HG02938 (cell line): ENCODE measurements around the gene IRF2BPL.
A peak's percentile ranks its signal among the peaks of the same experiment; 100 is the strongest.
"Not testable (repeated sequence)": the region's sequence is repeated elsewhere in the genome, so short reads cannot be mapped to it uniquely, and the experiment has no call there.

Source experiments
- ATAC-seq: cut with Tn5 transposase; IDR thresholded peaks from one replicate; pipeline ENCODE4 v1.9.1; 2021; ENCODE audit warnings: mild to moderate bottlenecking, moderate library complexity; ENCODE audit not compliant: unreplicated experiment

The IRF2BPL gene

DNA sequence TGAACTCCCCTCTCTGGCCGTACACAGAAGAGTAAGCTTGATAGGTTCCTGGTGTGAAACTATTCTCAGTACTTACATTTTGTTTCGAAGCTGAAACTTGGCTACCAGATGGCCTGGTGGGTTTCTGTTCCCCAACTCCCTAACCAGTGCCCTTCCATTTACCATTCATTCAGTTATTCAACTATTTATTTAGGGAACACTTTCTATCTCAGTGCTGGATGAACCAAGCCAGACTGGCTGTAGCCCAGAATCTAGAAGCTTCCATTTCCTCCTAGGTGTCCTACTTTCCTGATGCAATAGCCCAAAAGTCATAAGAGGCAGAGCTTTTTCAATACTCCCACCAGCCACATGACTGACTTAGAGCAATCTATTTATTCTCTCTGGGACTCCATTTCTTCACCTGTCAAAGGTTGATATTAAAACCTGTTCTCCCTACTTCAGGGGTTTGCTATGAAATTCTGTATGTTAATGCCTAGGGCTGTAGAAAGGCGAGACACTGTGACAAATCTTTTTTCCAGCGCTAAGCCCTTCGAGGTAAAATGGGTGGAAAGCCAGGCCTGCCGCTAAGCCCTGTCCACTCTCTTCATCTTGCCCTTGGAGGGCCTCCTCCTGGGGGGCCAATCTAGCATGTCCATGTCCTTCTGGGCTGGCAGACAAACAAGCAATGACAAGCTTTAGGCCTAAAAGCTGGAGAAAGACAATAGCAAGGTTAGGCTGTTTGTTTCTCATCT, 8.1 kb upstream of the IRF2BPL start:
- no peak for ATAC-seq

DNA sequence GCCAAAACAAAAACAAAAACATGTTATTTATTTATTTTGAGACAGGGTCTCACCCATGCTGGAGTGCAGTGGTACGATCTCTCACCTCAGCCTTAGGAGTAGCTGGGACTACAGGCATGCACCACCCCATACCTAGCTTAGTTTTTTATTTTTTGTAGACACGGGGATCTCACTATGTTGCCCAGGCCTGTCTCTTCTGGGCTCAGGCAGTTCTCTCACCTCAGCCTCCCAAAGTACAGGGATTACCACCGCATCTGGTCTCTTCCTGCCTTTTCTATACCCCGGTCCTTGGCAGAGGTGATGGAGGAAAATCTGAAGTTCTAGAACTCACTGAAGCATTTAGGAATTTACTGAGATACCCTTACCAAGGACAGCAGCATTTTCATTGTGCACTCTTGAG, 6.8 kb upstream of the IRF2BPL start:
- no peak for ATAC-seq

DNA sequence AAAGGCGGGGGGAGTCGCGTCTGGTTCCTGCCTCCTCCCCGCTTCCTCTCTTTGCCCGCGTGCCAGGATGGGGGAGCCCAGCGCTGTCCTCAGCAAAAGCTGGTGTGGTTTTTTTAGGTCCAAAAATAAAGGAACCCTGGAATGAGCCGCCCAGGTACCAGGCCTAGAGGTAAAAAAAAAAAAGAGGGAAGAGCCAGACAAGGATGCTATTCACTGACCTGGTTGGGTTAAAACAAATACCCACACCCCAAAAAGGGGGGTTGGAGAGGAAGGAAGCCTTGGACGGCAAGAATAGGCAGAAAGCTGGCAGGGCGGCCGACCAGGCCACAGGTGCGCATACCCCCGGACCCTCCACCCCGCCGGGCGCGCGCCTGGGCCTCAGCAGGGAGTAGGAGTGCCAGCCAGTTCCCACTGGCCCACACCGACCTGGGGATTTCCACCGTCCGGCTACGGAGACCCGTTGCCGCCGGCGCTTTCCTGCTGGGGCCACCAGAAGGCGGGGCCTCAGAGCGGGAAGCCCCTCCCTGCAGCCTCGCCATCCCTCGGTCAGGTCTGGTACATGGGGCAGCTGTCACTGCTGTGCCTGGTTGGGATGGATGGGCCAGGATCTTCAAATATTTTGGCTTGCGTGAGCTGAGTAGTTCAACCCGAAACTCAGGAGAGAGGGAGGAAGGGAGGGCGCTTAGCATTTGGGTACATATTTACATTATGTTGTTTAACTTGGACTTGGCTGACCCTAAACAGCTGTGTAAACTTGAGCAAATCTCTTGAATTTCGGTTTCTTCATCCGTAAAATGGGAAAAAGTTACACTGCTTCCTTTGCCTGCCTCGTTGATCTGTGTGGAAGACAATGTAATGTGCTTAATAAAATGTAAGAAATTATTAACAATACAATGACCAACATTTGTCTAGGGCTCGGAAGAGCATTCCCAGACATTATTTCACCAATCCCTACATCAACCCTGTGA, 5.4 kb upstream of the IRF2BPL start:
- ATAC-seq = peak; percentile 70

DNA sequence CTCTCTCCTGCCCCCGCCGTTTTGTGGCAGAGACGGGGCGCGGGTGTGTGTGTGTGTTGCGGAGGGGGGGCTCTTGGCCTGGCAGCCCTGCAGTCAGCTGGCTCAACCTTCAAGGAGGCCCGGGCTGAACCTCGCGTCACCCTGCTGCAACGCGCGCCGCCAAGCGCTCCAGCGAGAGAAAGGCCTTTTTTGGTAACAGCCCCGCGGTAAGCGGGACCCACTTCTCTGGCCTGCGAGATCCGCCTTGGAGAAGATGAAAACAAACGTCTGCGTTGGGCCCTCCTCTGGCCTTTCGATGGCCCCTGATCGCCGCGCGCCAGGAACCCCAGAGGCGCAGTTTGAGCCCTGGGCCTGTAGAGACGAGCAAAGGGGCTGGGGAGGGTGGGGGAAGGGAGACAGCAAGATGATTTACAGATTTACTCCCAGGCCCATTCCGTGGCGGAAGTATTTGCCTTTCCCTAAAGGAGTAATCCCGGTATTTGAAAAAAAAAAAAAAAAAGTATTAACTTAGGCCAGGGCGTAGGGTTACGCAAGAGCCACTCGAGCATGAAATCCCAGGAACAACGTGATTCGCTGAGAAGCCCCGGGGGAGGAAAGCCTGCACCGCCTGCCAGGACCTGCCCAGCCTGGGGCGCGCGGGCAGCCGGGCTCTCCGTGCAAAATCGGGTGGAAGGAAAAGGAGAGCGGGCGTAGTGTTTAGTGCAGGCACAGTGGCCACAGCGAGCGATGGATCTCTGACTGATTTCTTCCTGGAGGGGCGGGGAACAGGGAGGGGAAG, 4.5 kb upstream of the IRF2BPL start:
- ATAC-seq = peak; percentile 7

DNA sequence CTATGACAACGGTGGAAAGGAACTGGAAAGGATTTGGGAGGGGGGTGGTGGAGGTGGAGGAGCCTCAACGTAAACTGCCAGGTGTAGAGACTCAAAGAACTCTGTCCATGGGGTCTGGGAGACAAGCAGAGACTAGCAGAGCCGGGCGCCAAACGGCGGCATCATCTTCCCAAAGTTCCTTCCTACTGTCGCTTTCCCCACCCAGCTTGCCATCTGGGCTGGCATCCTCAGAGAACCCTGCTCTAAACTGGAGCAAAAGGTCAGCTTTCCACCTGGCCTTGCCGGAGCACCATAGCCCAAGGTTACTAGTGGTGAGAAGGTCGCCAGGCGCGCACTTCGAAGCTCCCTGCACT, 4.0 kb upstream of the IRF2BPL start:
- no peak for ATAC-seq

DNA sequence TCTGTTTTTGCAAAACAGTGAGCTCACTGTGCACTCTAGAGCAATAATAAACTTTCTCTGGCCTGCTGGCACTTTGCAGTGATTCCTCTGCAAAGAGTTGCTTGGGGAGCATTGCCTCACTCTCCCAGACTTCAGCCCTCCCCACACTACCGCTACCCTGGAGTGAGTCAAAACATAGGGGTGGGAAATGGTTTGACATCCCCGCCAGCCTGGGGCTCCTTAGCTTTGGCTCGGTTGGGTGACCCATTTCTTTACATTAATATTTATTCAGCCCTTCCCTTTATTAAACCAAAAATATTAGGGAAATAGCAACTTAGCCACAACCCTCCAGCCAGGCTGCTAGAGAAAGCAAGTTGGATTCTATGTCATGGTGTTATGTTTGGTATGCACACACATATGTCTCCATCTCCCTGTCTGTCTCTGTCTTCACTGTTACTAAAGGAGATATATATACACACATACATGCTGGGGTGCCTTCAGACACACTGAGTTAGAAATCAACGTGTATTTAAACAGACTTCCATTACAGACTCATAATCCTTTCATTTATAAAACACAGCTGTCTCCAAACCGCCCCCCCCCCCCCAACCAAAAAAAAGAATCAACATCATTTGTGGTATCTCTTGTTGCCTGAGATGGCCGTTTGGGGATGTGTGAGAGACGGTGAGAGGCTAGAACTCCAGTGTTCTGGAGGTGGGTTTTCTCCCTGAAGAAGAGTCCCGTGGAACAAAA, 3.4 kb upstream of the IRF2BPL start:
- ATAC-seq = no peak

DNA sequence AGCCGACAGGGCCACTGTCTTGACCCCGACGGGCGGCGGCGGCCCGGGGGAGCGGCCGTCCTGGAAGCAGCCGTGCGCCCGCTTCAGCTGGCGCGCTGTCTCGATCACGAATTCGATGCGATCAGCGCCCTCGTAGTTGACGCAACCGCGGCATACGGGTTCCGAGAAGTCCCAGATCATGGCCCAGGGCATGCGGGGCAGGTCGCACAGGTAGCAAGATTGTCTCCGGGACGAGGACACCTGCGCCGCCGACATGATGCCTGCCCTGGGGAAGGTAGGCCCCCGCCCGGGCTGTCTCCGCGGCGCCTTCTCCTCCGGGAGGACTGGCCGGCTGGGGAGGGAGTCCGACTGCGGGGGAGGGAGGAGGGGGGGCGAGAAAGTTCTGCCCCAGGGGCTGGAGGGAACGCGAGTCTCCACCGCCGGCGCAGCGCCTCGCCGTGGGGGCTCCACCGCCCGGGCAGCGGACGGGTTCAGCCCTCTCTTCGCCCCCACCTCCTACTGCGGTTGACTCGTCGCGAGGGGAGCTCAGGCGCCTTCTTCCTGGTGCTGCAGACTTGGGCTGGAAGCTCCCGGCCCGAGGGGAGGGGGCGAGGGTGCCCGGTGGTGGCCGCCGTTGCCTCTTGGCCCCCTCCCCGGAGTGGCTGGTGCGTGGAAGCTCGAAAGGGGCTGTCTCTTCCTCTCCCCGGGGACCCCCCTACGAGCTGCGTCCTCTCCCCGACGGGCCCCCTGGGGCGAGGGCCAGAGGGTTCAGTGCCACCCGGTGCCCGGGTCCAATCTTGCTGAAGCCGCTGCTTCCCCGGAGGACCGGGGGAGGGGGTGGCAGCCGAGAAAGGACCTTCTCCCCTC, 747 bp downstream of the IRF2BPL start:
- peak; percentile 35 for ATAC-seq

DNA sequence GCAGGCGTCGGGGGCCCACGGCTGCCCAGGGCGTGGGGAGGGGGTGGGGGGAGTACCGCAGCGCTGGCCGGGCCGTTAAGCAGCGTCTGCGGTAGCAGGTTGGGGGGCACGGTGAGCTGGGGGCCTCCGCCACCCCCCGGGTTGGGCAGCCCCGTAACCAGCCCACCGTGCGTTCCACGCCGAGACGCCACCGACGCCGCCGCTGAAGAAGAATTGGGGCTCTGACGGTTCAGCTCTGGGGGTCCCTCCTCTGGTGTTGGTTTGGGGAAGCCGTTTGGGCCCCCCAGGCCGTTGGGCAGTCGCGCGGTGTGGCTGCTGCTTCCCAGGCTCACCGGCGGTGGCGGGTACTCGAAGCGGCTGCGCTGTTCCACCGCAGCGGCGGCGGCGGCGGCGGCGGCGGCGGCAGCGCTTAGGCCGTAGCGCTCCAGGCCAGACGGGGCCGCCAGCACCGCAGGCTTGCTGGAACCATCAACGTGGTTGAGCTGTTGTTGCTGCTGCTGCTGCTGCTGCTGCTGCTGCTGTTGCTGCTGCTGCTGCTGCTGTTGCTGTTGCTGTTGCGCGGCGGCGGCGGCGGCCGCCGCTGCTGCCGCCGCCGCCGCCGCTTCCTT, 1.5 kb downstream of the IRF2BPL start:
- ATAC-seq = peak; percentile 5

DNA sequence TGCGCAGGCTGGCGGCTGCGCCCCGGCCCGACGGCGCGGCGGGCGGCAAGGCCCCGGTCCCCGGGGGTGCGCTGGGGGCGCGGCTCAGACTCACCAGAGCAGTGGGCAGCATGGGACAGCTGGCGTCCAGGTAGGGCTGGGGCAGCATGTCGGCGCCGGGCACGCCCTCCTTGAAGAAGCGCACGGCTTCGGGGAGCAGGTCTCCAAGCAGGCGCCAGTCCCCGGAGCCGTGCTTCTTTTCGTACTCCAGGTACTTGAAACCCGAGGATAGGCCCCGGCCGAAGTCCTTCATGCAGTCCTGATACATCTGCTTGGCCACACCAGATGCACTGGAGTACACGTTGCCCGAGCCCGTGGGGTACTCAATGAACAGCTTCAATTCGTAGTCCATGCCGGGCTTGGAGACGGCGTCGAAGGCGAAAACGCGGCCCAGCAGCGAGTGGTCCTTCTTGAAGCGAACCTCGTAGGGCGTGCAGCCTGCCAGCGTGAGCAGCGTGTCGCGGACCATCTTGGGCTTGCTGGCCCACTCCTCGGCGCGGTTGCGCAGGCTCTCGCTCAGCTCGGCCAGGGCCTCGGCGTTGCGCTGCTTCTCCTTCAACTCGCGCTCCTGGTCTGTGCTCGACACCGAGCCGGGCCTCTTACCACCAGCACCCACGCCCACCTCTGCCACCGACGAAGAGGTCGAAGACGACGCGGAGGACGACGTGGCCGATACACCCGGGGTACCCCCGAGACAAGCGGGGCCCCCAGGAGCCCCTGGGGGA, 2.2 kb downstream of the IRF2BPL start:
- no peak for ATAC-seq

DNA sequence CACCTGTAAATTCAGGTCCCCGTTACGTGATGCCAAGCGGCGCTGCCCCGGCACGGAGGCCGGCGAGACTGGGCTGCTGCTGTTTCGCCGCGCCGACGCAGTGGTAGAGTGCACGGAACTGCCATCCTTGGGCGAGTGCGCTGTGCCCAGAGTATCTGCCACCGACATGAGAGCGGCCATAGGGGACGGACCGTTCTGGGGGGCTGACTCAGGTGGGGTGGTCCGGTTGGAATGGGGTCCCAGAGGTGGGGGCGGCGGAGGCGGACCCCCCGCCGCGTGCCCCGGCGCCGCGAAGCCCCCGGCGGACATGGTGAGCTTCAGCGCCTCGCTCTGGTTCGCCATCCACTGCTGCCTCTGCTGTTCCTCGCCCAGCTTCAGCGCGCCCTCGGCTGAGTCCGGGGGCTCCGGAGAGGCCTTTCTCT, 2.8 kb downstream of the IRF2BPL start:
- no peak for ATAC-seq

DNA sequence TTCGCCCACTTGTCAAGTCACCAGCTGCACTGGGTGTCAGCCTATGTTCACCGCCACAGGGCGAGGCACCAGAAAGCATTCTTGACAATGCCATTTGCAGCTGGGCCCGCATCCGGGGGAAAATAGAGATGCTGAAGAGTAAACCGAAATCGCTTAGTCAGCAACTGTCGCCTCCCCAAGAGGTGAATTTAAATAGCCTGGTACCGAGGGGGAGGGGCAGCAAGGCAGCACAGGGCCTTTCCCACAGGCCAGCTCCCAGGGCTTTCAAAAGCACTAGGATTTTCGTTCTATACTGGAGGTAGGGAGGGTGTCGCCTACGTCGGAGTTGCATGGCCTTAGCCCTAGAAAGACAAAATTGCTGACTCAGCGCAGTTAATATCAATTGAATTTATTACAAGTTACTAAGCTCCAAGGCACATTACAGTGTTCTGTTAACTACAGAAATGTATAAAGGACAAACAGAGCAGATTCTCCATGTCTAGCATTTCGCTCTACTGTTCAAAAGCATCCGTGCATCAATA, 4.3 kb downstream of the IRF2BPL start:
- ATAC-seq = no peak

DNA sequence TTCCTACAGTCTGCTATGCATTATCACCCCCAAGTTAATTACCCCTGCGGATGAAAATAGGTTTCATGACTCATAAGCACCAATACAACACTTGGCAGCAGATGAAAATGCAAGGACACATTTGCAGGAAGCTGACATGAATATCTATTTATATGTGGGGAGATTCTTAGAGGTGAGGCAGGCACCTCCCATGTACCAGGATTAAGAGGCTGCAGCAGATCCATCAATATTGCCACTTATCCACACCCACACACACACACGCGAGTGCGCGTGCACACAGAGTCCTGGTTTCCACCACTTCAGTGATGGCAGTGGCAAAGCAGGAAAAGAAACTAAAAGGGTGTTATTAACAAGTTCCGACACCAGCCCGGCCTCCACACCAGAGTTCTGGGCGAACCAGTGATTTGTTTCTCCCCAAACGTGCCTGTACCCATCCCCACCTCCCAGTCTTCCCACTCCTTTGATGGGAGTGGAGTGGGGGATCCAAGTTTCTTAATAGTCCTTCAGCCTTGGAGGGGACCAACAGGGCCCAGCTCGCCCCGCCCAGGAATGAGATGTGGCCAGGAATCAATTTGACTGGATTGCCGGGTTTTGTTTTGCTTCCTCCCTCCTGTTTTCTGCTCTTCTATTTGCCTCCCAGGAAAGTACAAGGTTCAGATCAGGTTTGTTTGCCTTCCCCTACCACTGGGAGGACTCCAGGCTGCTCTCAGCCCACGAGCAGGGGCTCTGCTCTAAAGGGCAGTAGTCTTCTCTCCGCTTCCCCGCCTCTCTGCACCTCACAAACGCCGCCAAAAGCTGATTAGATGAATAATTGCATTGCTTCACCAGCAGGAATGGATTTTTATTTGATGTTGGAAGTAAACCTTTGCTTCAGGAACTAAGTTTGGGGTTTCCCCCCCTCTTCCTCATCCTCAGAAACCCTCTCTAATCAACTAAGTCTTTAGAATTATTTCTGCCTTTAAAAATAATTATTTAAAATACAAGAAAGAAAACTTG, 5.2 kb downstream of the IRF2BPL start:
- no peak for ATAC-seq

DNA sequence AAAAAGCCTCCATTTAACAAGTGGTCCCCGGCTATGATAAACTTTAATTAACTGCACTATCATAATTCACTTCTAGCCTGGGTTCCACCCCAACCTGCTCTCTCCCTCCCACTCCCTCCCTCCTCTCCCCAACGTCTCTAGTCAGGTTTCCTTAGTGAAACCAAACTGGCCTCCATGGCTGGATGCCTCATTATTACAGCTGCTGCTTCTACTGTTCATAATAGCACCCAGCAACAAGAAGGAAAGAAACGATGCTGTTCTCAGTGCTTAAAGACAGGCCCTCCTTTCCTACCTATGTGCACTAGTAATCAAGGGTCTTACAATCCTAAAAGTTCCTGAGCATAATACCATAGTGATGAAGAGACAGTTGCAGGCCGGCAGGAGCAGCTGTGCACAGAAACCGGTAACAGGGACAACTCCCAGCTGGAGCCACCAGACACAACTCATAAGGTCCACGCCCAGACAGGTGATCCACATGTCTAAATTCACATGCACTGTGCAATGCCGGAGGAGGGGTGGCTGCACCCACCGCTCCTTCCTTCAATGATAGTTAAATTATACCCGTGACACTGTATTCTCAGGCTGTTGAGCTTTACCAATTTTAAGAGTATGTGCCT, 6.2 kb downstream of the IRF2BPL start:
- ATAC-seq = peak; percentile 58

DNA sequence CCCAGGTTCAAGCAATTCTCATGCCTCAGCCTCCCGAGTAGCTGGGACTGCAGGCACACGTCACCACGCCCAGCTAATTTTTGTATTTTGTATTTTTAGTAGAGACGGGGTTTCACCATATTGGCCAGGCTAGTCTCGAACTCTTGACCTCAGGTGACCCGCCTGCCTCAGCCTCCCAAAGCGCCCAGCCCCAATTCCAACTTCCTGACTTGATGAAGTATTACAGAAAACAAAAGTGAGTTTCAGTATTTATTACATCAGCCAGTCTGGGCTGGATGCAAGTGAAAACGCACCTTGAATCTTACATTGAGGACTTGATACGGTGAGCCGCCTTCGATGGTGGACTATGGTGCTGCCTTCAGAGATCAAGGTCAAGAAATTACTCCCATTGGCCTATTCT, 7.1 kb downstream of the IRF2BPL start:
- ATAC-seq = not testable (repeated sequence)

DNA sequence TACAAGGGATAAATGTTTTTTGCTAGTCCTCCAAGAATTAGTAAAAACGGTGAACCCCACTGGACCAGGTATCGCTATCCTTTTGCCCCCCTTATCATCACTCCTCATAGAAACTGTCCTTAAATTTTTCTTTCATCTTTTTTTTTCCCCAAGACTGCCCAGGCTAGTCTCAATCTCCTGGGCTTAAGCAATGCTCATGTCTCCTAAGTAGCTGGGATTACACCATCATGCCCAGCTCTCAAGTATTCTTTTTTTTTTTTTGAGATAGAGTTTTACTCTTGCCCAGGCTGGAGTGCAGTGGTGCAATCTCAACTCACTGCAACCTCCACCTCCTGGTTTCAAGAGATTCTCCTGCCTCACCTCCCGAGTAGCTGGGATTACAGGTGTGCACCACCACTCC, 9.7 kb downstream of the IRF2BPL start:
- ATAC-seq = no peak

DNA sequence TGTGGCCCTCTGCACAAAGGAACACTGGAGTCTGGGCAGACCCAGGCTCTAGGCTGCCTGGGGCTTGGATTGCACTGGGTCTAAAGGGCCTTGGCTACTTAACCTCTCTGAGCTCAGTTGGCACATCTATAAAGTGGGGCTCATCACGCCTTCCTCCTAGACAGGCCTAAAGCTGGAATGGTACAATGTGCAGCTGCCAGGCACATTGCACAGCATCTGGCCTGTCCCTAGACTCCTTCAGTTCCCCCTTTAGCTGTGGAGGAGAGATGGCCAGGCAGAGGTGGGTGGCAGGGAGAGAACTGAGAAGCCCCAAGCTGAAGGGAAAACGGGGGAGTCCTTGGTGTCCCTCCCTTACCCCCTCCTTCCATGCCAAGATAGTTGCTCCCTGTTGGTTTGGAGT, 10.8 kb downstream of the IRF2BPL start:
- ATAC-seq = no peak

DNA sequence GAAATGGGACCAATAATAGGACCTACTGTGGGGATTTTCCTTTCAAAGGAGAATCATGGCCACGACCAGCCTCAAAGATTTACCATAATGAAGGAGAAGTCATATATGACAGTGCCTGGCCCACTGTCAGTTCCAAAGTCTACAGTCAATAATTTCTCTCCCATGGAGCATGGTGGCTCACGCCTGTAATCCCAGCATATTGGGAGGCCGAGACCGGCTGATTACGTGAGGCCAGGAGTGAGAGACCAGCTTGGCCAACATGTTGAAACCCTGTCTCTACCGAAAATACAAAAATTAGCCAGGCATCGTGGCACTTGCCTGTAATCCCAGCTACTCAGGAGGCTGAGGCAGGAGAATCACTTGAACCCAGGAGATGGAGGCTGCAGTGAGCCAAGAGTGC, 13.8 kb downstream of the IRF2BPL start:
- ATAC-seq = no peak
